Measurements from ENCODE around the gene ZNF593OS.

- no peak for TF ChIP-seq POLR2AphosphoS5 (IDR thresholded peaks at IDR 0.05; ENCODE audit: low read depth, low read length)
- no peak for TF ChIP-seq TAF1 (IDR thresholded peaks at IDR 0.05; ENCODE audit: borderline replicate concordance, insufficient read depth, low read length)
These were observed 15.2 kb downstream of the ZNF593OS start for GRCh38 chr1:26156285-26157038.
